Sigmoid colon (tissue), 7 donors: Measurements from ENCODE around the gene ADCY1. TPM values are rescaled to one million over a fixed set of nuclear protein-coding genes. Genes with fewer than 3 reads are reported as not detected.

Experiments used
- DNase-seq: peaks from one replicate; pipeline ENCODE4 v3.0.0-alpha.2; 2019
- H3K27ac ChIP-seq, 4 donors: fragments of 200-600 bp; sonication (generic); one replicate each; pipeline ENCODE4 v1.5.1; 2016 to 2019; ENCODE audit warnings: mild to moderate bottlenecking in 1 of 4
- H3K27me3 ChIP-seq, 3 donors: fragments of 200-600 bp; sonication (generic); one replicate each; pipeline ENCODE4 v1.5.1; 2019; ENCODE audit warnings: mild to moderate bottlenecking in 1 of 3
- H3K36me3 ChIP-seq, 4 donors: fragments of 200-600 bp; sonication (generic); one replicate each; pipeline ENCODE4 v1.5.1; 2016 to 2019
- H3K4me1 ChIP-seq, 4 donors: fragments of 200-600 bp; sonication (generic); one replicate each; pipeline ENCODE4 v1.5.1; 2017 to 2019
- H3K4me3 ChIP-seq, 4 donors: fragments of 200-600 bp; sonication (generic); one replicate each; pipeline ENCODE4 v1.5.1; 2017 to 2019; ENCODE audit warnings: mild to moderate bottlenecking in 2 of 4, moderate library complexity in 1 of 4
- H3K9me3 ChIP-seq, 4 donors: fragments of 200-600 bp in 3 of 4; sonication (generic) in 3 of 4; one replicate each; pipeline versions ENCODE4 v1.5.1 to v1.6.1; 2013 to 2019
- EP300 ChIP-seq, 4 donors: sonication (generic); formaldehyde crosslinking; IDR thresholded peaks; one replicate each; pipeline ENCODE4 v1.6.1; 2017; ENCODE audit warnings: antibody characterized with exemption in 4 of 4
- POLR2A ChIP-seq, 2 donors: fragments of 450-650 bp; IDR thresholded peaks; one replicate each; pipeline ENCODE4 v1.6.1; 2016; ENCODE audit warnings: antibody characterized with exemption in 2 of 2, mild to moderate bottlenecking in 2 of 2, moderate library complexity in 2 of 2
- POLR2AphosphoS5 ChIP-seq, 4 donors: sonication (generic); formaldehyde crosslinking; IDR thresholded peaks; one replicate each; pipeline ENCODE4 v1.6.1; 2017; ENCODE audit warnings: antibody characterized with exemption in 4 of 4
- WGBS, 2 donors: extraction: QIAGEN DNeasy Blood & Tissue Kit; methylation state at CpG; one replicate each; pipeline ENCODE4 v1.1.7; 2013; 5-methylcytosine and 5-hydroxymethylcytosine counted together
- intact Hi-C: fragments of 100-400 bp; cut with DNase I; formaldehyde crosslinking; loops from one replicate; pipeline ENCODE4 v1.15.1; 2023
- polyA plus RNA-seq, 3 donors: library from polyadenylated mRNA; stranded (reverse); fragments of 200-250 nt; gene quantifications; one replicate each; pipeline ENCODE4 v1.2.3, GENCODE V29; 2013
- total RNA-seq, 4 donors: library from RNA; depleted of rRNA; stranded (reverse); fragments of >200 nt; gene quantifications; one replicate each; pipeline ENCODE4 v1.1.0, GENCODE V29; 2016
- TF ChIP-seq, protein P1 (sequence below), 4 experiments: fragments of 450-650 bp in 3 of 4; fragments of 200-600 bp in 1 of 4; IDR thresholded peaks; one replicate each; pipeline ENCODE4 v1.5.1; 2016 to 2019; ENCODE audit warnings: antibody characterized with exemption in 4 of 4, mild to moderate bottlenecking in 3 of 4, moderate library complexity in 2 of 4
- donor health status: healthy with polysubstance abuse.
- donor health status: Bipolar disorder and iron deficiency.
- donor health status: healthy.

Gene ADCY1
- total and polyA plus RNA-seq, 7 donors = 0.23 to 0.71 (median 0.55) TPM

- H3K4me3 ChIP-seq = no peak overlapping the region
- DNase-seq = peak; percentile 56
- H3K4me1 ChIP-seq = no peaks in the 10 kb centered on the region
- H3K27me3 ChIP-seq = no peaks in the 10 kb centered on the region
- no peak overlapping the region for H3K27ac ChIP-seq
- no peak for TF ChIP-seq POLR2A (IDR thresholded peaks at IDR 0.05)
- no peak for TF ChIP-seq POLR2AphosphoS5 (IDR thresholded peaks at IDR 0.05)
- no peak for TF ChIP-seq EP300 (IDR thresholded peaks at IDR 0.05)
- TF ChIP-seq, protein P1, sequence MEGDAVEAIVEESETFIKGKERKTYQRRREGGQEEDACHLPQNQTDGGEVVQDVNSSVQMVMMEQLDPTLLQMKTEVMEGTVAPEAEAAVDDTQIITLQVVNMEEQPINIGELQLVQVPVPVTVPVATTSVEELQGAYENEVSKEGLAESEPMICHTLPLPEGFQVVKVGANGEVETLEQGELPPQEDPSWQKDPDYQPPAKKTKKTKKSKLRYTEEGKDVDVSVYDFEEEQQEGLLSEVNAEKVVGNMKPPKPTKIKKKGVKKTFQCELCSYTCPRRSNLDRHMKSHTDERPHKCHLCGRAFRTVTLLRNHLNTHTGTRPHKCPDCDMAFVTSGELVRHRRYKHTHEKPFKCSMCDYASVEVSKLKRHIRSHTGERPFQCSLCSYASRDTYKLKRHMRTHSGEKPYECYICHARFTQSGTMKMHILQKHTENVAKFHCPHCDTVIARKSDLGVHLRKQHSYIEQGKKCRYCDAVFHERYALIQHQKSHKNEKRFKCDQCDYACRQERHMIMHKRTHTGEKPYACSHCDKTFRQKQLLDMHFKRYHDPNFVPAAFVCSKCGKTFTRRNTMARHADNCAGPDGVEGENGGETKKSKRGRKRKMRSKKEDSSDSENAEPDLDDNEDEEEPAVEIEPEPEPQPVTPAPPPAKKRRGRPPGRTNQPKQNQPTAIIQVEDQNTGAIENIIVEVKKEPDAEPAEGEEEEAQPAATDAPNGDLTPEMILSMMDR (IDR thresholded peaks at IDR 0.05) = no peak
- H3K36me3 ChIP-seq = no peaks in the 10 kb centered on the region
- intact Hi-C loops = no loop called here
- WGBS, 2 donors = 86 to 88% methylated on average over 11 of the region's 11 CpGs
- H3K9me3 ChIP-seq = no peaks in the 10 kb centered on the region
Observed at GRCh38 chr7:45591101-45591906, 17.1 kb downstream of the ADCY1 start.

DNA sequence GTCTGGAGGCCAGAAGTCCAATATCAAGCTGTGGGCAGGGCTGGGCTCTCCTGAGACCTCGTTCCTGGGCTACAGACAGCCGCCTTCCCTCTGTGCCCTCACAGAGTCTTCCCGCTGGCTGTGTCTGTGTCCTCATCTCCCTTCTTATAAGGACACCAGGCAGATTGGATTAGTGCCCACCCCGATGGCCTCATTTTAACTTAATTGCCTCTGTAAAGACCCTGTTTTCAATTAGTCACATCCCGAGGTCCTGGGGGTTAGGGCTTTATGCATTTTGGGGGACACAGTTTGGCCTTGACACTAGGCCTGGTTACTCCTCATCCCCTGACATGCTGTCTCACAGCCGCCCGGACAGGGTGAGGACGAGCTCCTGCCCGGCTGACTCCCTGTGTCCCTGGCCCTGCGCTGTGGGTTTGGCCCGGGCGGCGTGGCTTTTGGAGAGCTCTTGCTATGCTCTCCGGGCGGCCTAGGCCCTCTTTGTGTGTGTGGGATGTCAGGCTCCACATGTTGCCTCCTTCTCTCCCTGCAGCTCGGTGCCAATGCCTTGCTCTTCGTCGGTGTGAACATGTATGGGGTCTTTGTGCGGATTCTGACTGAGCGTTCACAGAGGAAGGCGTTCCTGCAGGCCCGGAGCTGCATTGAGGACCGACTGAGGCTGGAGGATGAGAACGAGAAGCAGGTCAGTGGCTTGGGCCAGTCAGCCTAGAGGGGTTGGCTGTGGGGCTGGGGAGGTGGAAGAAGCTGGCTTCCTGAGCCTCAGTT, 18.2 kb downstream of the ADCY1 start:
- Histone ChIP-seq H3K27me3 (no peaks in the 10 kb centered on the region), H3K4me1 (no peaks in the 10 kb centered on the region), H3K4me3 (no peak overlapping the region), H3K36me3 (no peaks in the 10 kb centered on the region), H3K27ac (no peak overlapping the region), H3K9me3 (no peaks in the 10 kb centered on the region)
- TF ChIP-seq, protein P1 (IDR thresholded peaks at IDR 0.05) = no peak
- no peak for TF ChIP-seq POLR2A (IDR thresholded peaks at IDR 0.05)
- TF ChIP-seq EP300 (IDR thresholded peaks at IDR 0.05) = no peak
- no peak for TF ChIP-seq POLR2AphosphoS5 (IDR thresholded peaks at IDR 0.05)
- DNase-seq = no peak
- intact Hi-C loops = no loop called here
- 91 to 92% methylated on average over 24 of the region's 24 CpGs for WGBS, 2 donors

DNA sequence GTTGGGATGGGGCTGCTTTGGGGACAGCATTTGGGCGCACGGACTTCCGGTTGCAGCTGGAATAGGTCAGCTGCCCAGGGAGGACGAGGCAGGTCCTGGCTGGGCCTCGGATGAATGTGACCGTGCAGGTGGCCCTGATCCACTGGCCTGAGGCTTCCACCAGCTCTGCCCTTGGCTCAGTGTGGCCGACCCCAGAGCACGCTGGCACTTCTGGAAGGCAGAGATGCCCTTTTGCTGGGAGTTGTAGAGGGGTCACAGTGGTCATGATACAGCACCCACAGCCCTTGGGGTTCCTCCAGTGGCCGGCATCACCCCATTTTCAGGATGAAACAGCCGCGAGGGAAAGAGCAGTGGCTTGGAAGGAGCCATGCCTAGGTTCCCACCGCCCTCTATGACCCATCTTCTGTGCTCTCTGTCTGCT, 19.0 kb downstream of the ADCY1 start:
- no peaks in the 10 kb centered on the region for H3K36me3 ChIP-seq
- no peaks in the 10 kb centered on the region for H3K4me1 ChIP-seq
- no peaks in the 10 kb centered on the region for H3K27me3 ChIP-seq
- no peaks in the 10 kb centered on the region for H3K9me3 ChIP-seq
- no peak for DNase-seq
- no peak overlapping the region for H3K4me3 ChIP-seq
- intact Hi-C loops = no loop called here
- no peak overlapping the region for H3K27ac ChIP-seq
- TF ChIP-seq POLR2AphosphoS5 (IDR thresholded peaks at IDR 0.05) (no peak), EP300 (IDR thresholded peaks at IDR 0.05) (no peak), POLR2A (IDR thresholded peaks at IDR 0.05) (no peak)
- TF ChIP-seq, protein P1 (IDR thresholded peaks at IDR 0.05) = no peak
- WGBS, 2 donors = 93 to 95% methylated on average over 12 of the region's 12 CpGs

- WGBS, 2 donors = 96% methylated on average over 8 of the region's 8 CpGs
- intact Hi-C loops = no loop called here
Observed at GRCh38 chr7:45593877-45594276, 19.7 kb downstream of the ADCY1 start.

More at GRCh38 chr7:45593877-45594276, 19.7 kb downstream of the ADCY1 start:
- Histone ChIP-seq H3K4me3 (no peak overlapping the region), H3K27ac (no peak overlapping the region), H3K4me1 (no peaks in the 10 kb centered on the region), H3K36me3 (no peaks in the 10 kb centered on the region), H3K27me3 (no peaks in the 10 kb centered on the region), H3K9me3 (no peaks in the 10 kb centered on the region)
- TF ChIP-seq, protein P1 (IDR thresholded peaks at IDR 0.05) = no peak
- TF ChIP-seq POLR2A (IDR thresholded peaks at IDR 0.05) (no peak), EP300 (IDR thresholded peaks at IDR 0.05) (no peak), POLR2AphosphoS5 (IDR thresholded peaks at IDR 0.05) (no peak)
- DNase-seq = no peak
